Neural cell (in vitro differentiated cells): Measurements from ENCODE around the gene ZNF691. TPM values are rescaled to one million over a fixed set of nuclear protein-coding genes. Genes with fewer than 3 reads are reported as not detected.

Experiments used
- H2AFZ ChIP-seq: fragments of 200-600, 300-800 bp; sonication (generic), shearing (Covaris generic); 2 replicates; pipeline ENCODE4 v1.6.0; 2014; ENCODE audit warnings: low read depth, mild to moderate bottlenecking, antibody characterized with exemption, low read length, moderate library complexity
- H3F3A ChIP-seq: fragments of 200-600 bp; shearing (Covaris generic); 2 replicates; pipeline ENCODE4 v1.6.1; 2016; ENCODE audit warnings: mild to moderate bottlenecking, moderate library complexity, mixed read lengths, antibody characterized with exemption, low read length; ENCODE audit not compliant: insufficient read depth, poor library complexity, severe bottlenecking
- H3K27ac ChIP-seq: fragments of 200-600, 300-800 bp; sonication (generic), shearing (Covaris generic); 2 replicates; pipeline ENCODE4 v1.5.1; 2014; ENCODE audit warnings: mild to moderate bottlenecking, low read length, moderate library complexity
- H3K27me3 ChIP-seq: fragments of 300-800, 200-600 bp; sonication (generic), shearing (Covaris generic); 2 replicates; pipeline ENCODE4 v1.6.0; 2014; ENCODE audit warnings: mild to moderate bottlenecking, low read depth, low read length, moderate library complexity; ENCODE audit not compliant: insufficient read depth
- H3K36me3 ChIP-seq: fragments of 300-800, 200-600 bp; sonication (generic), shearing (Covaris generic); 2 replicates; pipeline ENCODE4 v1.5.1; 2014; ENCODE audit warnings: mild to moderate bottlenecking, antibody characterized with exemption, low read length, moderate library complexity; ENCODE audit not compliant: insufficient read depth
- H3K4me2 ChIP-seq: fragments of 300-800, 200-600 bp; sonication (generic), shearing (Covaris generic); 2 replicates; pipeline ENCODE4 v1.6.0; 2014; ENCODE audit warnings: mild to moderate bottlenecking, low read length
- H3K4me3 ChIP-seq: fragments of 300-800, 200-600 bp; sonication (generic), shearing (Covaris generic); 2 replicates; pipeline ENCODE4 v1.5.1; 2014; ENCODE audit warnings: mild to moderate bottlenecking, low read length, moderate library complexity
- H3K79me2 ChIP-seq: fragments of 200-600 bp; shearing (Covaris generic); replicated peaks from 2 replicates; pipeline ENCODE4 v1.6.0; 2014; ENCODE audit warnings: mild to moderate bottlenecking, low read length, moderate library complexity; ENCODE audit not compliant: insufficient read depth
- H3K9ac ChIP-seq: fragments of 300-800, 200-600 bp; sonication (generic), shearing (Covaris generic); 2 replicates; pipeline ENCODE4 v1.6.1; 2016; ENCODE audit warnings: mild to moderate bottlenecking, low read length, mixed read lengths
- H3K9me2 ChIP-seq: fragments of 200-600 bp; shearing (Covaris generic); 2 replicates; pipeline ENCODE4 v1.6.1; 2016; ENCODE audit warnings: mild to moderate bottlenecking, low read length, mixed read lengths; ENCODE audit not compliant: insufficient read depth
- H3K9me3 ChIP-seq: fragments of 200-600, 300-800 bp; sonication (generic), shearing (Covaris generic); 2 replicates; pipeline ENCODE4 v1.6.1; 2016; ENCODE audit warnings: mild to moderate bottlenecking, mixed run types, low read length, moderate library complexity, mixed read lengths
- H4K20me1 ChIP-seq: fragments of 200-600 bp; shearing (Covaris generic); 2 replicates; pipeline ENCODE4 v1.6.1; 2016; ENCODE audit warnings: mild to moderate bottlenecking, mixed run types; ENCODE audit not compliant: insufficient read depth
- CTCF ChIP-seq: fragments of 450-650 bp; IDR thresholded peaks from 2 replicates; pipeline ENCODE4 v1.5.1; 2014; ENCODE audit warnings: antibody characterized with exemption, mild to moderate bottlenecking, moderate library complexity; ENCODE audit not compliant: poor library complexity, severe bottlenecking
- EP300 ChIP-seq: fragments of 450-650 bp; conservative IDR thresholded peaks from 2 replicates; pipeline ENCODE4 v1.6.1; 2014; ENCODE audit warnings: antibody characterized with exemption, mild to moderate bottlenecking, moderate library complexity; ENCODE audit not compliant: poor library complexity, severe bottlenecking
- EZH2 ChIP-seq: fragments of 200-600, 300-800 bp; shearing (Covaris generic), sonication (generic); IDR thresholded peaks from 2 replicates; pipeline ENCODE4 v1.6.1; 2014; ENCODE audit warnings: antibody characterized with exemption, low read length, borderline replicate concordance, mild to moderate bottlenecking; ENCODE audit not compliant: insufficient read depth, poor library complexity, severe bottlenecking
- MXI1 ChIP-seq: fragments of 450-650 bp; conservative IDR thresholded peaks from 2 replicates; pipeline ENCODE4 v1.6.1; 2014; ENCODE audit warnings: antibody characterized with exemption, mild to moderate bottlenecking; ENCODE audit not compliant: poor library complexity, severe bottlenecking
- POLR2AphosphoS5 ChIP-seq: IDR thresholded peaks from 2 replicates; pipeline ENCODE4 v1.6.1; 2012
- RAD21 ChIP-seq: fragments of 450-650 bp; conservative IDR thresholded peaks from 2 replicates; pipeline ENCODE4 v1.6.1; 2014; ENCODE audit warnings: antibody characterized with exemption, mild to moderate bottlenecking, moderate library complexity
- REST ChIP-seq: IDR thresholded peaks from 2 replicates; pipeline ENCODE4 v1.6.1; 2012; ENCODE audit warnings: borderline replicate concordance
- SMC3 ChIP-seq: fragments of 450-650 bp; conservative IDR thresholded peaks from 2 replicates; pipeline ENCODE4 v1.6.1; 2014; ENCODE audit warnings: antibody characterized with exemption, mild to moderate bottlenecking, moderate library complexity; ENCODE audit not compliant: poor library complexity
- TAF1 ChIP-seq: IDR thresholded peaks from 2 replicates; pipeline ENCODE4 v1.6.1; 2012; ENCODE audit warnings: low read depth
- polyA plus RNA-seq: library from polyadenylated mRNA; depleted of rRNA; stranded (reverse); fragments of >200 nt; gene quantifications from 2 replicates; pipeline ENCODE4 v1.2.3, GENCODE V29; 2014

The ZNF691 gene
- polyA plus RNA-seq, 1 donor from 2014 or later: 14.9 TPM

- TF ChIP-seq SMC3: no peak
- TF ChIP-seq EZH2: no peak
- TF ChIP-seq REST: no peak
- no peak for TF ChIP-seq CTCF
- TF ChIP-seq EP300: no peak
- TF ChIP-seq RAD21: no peak
- TF ChIP-seq TAF1: no peak
- TF ChIP-seq POLR2AphosphoS5: no peak
- no peak for TF ChIP-seq MXI1
- H3K27ac ChIP-seq: no peak overlapping the region
- no peak overlapping the region for H3K4me2 ChIP-seq
- no peak overlapping the region for H3K4me3 ChIP-seq
- H3K9me2 ChIP-seq: no peaks in the 10 kb centered on the region
- no peak overlapping the region for H2AFZ ChIP-seq
- no peaks in the 10 kb centered on the region for H3K36me3 ChIP-seq
- H3K27me3 ChIP-seq: no peaks in the 10 kb centered on the region
- no peaks in the 10 kb centered on the region for H3K79me2 ChIP-seq
- no peak overlapping the region for H3K9ac ChIP-seq
- no peaks in the 10 kb centered on the region for H3F3A ChIP-seq
- H4K20me1 ChIP-seq: no peaks in the 10 kb centered on the region
- H3K9me3 ChIP-seq: no peaks in the 10 kb centered on the region
These were observed 11.0 kb upstream of the ZNF691 start for GRCh38 chr1:42835422-42835821.

- Histone ChIP-seq H3K27me3 (no peaks in the 10 kb centered on the region), H3K9me2 (no peaks in the 10 kb centered on the region), H3K4me3 (no peak overlapping the region), H4K20me1 (no peaks in the 10 kb centered on the region), H3K36me3 (no peaks in the 10 kb centered on the region), H2AFZ (no peak overlapping the region), H3K4me2 (no peak overlapping the region), H3K79me2 (no peaks in the 10 kb centered on the region), H3K9me3 (no peaks in the 10 kb centered on the region), H3K9ac (no peak overlapping the region), H3F3A (no peaks in the 10 kb centered on the region), H3K27ac (no peak overlapping the region)
- TF ChIP-seq MXI1: no peak
- TF ChIP-seq EZH2: no peak
- no peak for TF ChIP-seq RAD21
- TF ChIP-seq EP300: no peak
- no peak for TF ChIP-seq CTCF
- TF ChIP-seq SMC3: no peak
- no peak for TF ChIP-seq TAF1
- no peak for TF ChIP-seq REST
- no peak for TF ChIP-seq POLR2AphosphoS5
These were observed 8.7 kb upstream of the ZNF691 start for GRCh38 chr1:42837709-42838108.
